GM12873 (cell line): ENCODE data around the gene IDH3A.
A peak's percentile ranks its signal among the peaks of the same experiment; 100 is the strongest.

Experiments used
- CTCF ChIP-seq: IDR thresholded peaks from 2 replicates; pipeline ENCODE4 v1.5.1; 2012; ENCODE audit warnings: low read depth, mild to moderate bottlenecking, moderate library complexity, low read length, control low read depth; ENCODE audit not compliant: insufficient read depth; ENCODE audit errors: missing control alignments

Gene IDH3A

GRCh38 chr15:78170848-78171773 lies 21.9 kb downstream of the IDH3A start:
- no peak for TF ChIP-seq CTCF

GRCh38 chr15:78171864-78172472 lies 22.8 kb downstream of the IDH3A start:
- TF ChIP-seq CTCF = no peak

GRCh38 chr15:78174401-78174800 lies 25.2 kb downstream of the IDH3A start:
- TF ChIP-seq CTCF = no peak

- TF ChIP-seq CTCF = no peak
Measured at GRCh38 chr15:78175330-78175729, 26.2 kb downstream of the IDH3A start.

GRCh38 chr15:78177447-78177873 lies 28.3 kb downstream of the IDH3A start:
- TF ChIP-seq CTCF = peak; percentile 78

- TF ChIP-seq CTCF = no peak
Measured at GRCh38 chr15:78178064-78178463, 28.9 kb downstream of the IDH3A start.

- no peak for TF ChIP-seq CTCF
Measured at GRCh38 chr15:78179286-78179840, 30.2 kb downstream of the IDH3A start.
